HEK293 (cell line): ENCODE measurements around the gene TRIAP1.

ENCODE experiments used
- GFI1B ChIP-seq: fragments of 450-650 bp; formaldehyde crosslinking; IDR thresholded peaks from 2 replicates; pipeline ENCODE4 v1.5.1; 2016; ENCODE audit warnings: missing biosample characterization, missing genetic modification characterization
- INSM2 ChIP-seq: fragments of 450-650 bp; formaldehyde crosslinking; IDR thresholded peaks from 2 replicates; pipeline ENCODE4 v1.5.1; 2016; ENCODE audit warnings: missing biosample characterization, missing genetic modification characterization
- PATZ1 ChIP-seq: fragments of 450-650 bp; formaldehyde crosslinking; IDR thresholded peaks from 2 replicates; pipeline ENCODE4 v1.5.1; 2016; ENCODE audit warnings: missing biosample characterization, missing genetic modification characterization
- PRDM2 ChIP-seq: fragments of 450-650 bp; formaldehyde crosslinking; IDR thresholded peaks from 2 replicates; pipeline ENCODE4 v1.5.1; 2016; ENCODE audit warnings: missing biosample characterization, missing genetic modification characterization, borderline replicate concordance
- ZNF132 ChIP-seq: fragments of 450-650 bp; formaldehyde crosslinking; IDR thresholded peaks from 2 replicates; pipeline ENCODE4 v1.5.1; 2017; ENCODE audit warnings: missing biosample characterization, missing genetic modification characterization, borderline replicate concordance
- ZNF23 ChIP-seq: fragments of 450-650 bp; formaldehyde crosslinking; IDR thresholded peaks from 2 replicates; pipeline ENCODE4 v1.5.1; 2016; ENCODE audit warnings: missing biosample characterization, missing genetic modification characterization, borderline replicate concordance
- ZNF266 ChIP-seq: fragments of 450-650 bp; formaldehyde crosslinking; IDR thresholded peaks from 2 replicates; pipeline ENCODE4 v1.5.1; 2016; ENCODE audit warnings: missing biosample characterization, missing genetic modification characterization, low read depth
- ZNF280D ChIP-seq: fragments of 450-650 bp; formaldehyde crosslinking; IDR thresholded peaks from 2 replicates; pipeline ENCODE4 v1.5.1; 2016; ENCODE audit warnings: missing biosample characterization, missing genetic modification characterization
- ZNF416 ChIP-seq: fragments of 450-650 bp; formaldehyde crosslinking; IDR thresholded peaks from 2 replicates; pipeline ENCODE4 v1.5.1; 2016; ENCODE audit warnings: missing biosample characterization, missing genetic modification characterization
- ZNF501 ChIP-seq: fragments of 450-650 bp; formaldehyde crosslinking; IDR thresholded peaks from 2 replicates; pipeline ENCODE4 v1.5.1; 2016; ENCODE audit warnings: missing biosample characterization, missing genetic modification characterization
- ZNF514 ChIP-seq: fragments of 450-650 bp; formaldehyde crosslinking; IDR thresholded peaks from 2 replicates; pipeline ENCODE4 v1.5.1; 2016; ENCODE audit warnings: missing biosample characterization, missing genetic modification characterization
- ZNF518A ChIP-seq: fragments of 450-650 bp; formaldehyde crosslinking; conservative IDR thresholded peaks from 2 replicates; pipeline ENCODE4 v1.5.1; 2016; ENCODE audit warnings: low read depth, missing biosample characterization, missing genetic modification characterization
- ZNF610 ChIP-seq: fragments of 450-650 bp; formaldehyde crosslinking; IDR thresholded peaks from 2 replicates; pipeline ENCODE4 v1.5.1; 2016; ENCODE audit warnings: missing biosample characterization, missing genetic modification characterization, borderline replicate concordance
- ZNF639 ChIP-seq: fragments of 450-650 bp; formaldehyde crosslinking; IDR thresholded peaks from 2 replicates; pipeline ENCODE4 v1.5.1; 2016; ENCODE audit warnings: missing biosample characterization, missing genetic modification characterization
- ZNF776 ChIP-seq: fragments of 450-650 bp; formaldehyde crosslinking; IDR thresholded peaks from 2 replicates; pipeline ENCODE4 v1.5.0; 2017; ENCODE audit warnings: missing biosample characterization, missing genetic modification characterization, borderline replicate concordance
- ZSCAN23 ChIP-seq: fragments of 450-650 bp; formaldehyde crosslinking; IDR thresholded peaks from 2 replicates; pipeline ENCODE4 v1.5.1; 2016; ENCODE audit warnings: missing biosample characterization, missing genetic modification characterization
- TF ChIP-seq, protein P1 (sequence below): sonication (generic); formaldehyde crosslinking; IDR thresholded peaks from 2 replicates; pipeline ENCODE4 v1.8.1; 2022; ENCODE audit warnings: mild to moderate bottlenecking, moderate library complexity, missing genetic modification reagents

Gene TRIAP1

DNA sequence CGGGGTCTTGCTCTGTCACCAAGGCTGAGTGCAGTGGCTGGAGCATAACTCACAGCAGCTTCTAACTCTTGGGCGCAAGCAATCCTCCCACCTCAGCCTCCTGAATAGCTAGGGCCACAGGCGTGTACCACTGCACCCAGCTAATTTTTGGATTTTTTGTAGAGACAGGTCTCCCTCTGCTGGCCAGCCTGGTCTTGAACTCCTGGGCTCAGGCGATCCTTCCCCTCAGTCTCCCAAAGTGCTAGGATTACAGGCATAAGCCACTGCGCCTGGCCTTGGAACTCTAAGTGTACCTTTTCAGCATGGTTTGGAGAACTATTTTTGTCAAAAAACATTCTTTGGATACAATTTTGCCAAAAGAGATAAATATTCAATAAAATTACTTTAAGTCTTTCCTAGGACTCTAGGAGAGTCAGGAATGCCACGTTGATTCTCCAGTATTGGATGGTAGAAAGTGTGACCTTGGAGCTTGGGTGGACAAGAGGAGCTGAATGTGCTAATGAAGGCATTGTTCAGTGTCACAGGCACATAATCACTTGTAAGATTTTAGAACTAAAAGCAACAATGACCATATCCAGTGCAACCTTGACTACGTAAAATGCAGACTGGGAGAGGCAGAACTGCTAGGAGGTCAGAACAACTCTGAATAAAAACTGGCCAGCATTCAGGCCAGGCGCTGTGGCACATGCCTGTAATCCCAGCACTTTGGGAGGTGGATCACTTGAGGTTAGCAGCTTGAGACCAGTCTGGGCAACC is 20.6 kb upstream of the TRIAP1 start (continued):
- TF ChIP-seq ZNF518A (tag by site-specific recombination) (no peak), ZNF514 (no peak), ZNF639 (tag by site-specific recombination) (no peak), ZNF501 (tag by site-specific recombination) (no peak), PRDM2 (no peak), ZNF266 (tag by site-specific recombination) (no peak), ZSCAN23 (tag by site-specific recombination) (no peak), PATZ1 (no peak), ZNF776 (tag by site-specific recombination) (no peak), ZNF23 (tag by site-specific recombination) (no peak), ZNF132 (tag by site-specific recombination) (no peak), ZNF280D (no peak), ZNF416 (tag by site-specific recombination) (no peak), INSM2 (tag by site-specific recombination) (no peak), GFI1B (tag by site-specific recombination) (no peak), ZNF610 (no peak)
- TF ChIP-seq, protein P1, sequence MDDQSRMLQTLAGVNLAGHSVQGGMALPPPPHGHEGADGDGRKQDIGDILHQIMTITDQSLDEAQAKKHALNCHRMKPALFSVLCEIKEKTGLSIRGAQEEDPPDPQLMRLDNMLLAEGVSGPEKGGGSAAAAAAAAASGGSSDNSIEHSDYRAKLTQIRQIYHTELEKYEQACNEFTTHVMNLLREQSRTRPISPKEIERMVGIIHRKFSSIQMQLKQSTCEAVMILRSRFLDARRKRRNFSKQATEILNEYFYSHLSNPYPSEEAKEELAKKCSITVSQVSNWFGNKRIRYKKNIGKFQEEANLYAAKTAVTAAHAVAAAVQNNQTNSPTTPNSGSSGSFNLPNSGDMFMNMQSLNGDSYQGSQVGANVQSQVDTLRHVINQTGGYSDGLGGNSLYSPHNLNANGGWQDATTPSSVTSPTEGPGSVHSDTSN (CRISPR knock-in tag) = no peak
